ENCODE results near the gene MZT2B.

DNA sequence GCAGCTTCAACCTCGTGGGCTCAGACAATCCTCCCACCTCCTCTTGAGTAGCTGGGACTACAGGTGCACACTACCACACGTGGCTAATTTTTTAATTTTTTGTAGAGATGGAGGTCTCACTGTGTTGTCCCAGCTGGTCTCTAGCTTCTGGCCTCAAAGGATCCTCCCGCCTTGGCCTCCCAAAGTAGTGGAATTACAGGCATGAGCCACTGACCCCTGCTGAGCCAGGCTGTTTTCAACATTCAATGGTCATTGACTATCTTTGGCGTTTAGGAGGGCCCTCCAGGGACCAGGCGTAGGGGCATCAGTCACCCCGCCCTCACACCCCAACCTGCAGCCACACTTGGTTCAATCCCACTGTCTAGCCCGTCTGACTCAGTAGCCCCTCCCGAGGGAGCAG lies 5.2 kb downstream of the MZT2B start:
- TF ChIP-seq, protein P1, sequence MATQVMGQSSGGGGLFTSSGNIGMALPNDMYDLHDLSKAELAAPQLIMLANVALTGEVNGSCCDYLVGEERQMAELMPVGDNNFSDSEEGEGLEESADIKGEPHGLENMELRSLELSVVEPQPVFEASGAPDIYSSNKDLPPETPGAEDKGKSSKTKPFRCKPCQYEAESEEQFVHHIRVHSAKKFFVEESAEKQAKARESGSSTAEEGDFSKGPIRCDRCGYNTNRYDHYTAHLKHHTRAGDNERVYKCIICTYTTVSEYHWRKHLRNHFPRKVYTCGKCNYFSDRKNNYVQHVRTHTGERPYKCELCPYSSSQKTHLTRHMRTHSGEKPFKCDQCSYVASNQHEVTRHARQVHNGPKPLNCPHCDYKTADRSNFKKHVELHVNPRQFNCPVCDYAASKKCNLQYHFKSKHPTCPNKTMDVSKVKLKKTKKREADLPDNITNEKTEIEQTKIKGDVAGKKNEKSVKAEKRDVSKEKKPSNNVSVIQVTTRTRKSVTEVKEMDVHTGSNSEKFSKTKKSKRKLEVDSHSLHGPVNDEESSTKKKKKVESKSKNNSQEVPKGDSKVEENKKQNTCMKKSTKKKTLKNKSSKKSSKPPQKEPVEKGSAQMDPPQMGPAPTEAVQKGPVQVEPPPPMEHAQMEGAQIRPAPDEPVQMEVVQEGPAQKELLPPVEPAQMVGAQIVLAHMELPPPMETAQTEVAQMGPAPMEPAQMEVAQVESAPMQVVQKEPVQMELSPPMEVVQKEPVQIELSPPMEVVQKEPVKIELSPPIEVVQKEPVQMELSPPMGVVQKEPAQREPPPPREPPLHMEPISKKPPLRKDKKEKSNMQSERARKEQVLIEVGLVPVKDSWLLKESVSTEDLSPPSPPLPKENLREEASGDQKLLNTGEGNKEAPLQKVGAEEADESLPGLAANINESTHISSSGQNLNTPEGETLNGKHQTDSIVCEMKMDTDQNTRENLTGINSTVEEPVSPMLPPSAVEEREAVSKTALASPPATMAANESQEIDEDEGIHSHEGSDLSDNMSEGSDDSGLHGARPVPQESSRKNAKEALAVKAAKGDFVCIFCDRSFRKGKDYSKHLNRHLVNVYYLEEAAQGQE (IDR thresholded peaks at IDR 0.05; ENCODE audit: insufficient replicate concordance, low read depth) = no peak
- TF ChIP-seq, protein P2, sequence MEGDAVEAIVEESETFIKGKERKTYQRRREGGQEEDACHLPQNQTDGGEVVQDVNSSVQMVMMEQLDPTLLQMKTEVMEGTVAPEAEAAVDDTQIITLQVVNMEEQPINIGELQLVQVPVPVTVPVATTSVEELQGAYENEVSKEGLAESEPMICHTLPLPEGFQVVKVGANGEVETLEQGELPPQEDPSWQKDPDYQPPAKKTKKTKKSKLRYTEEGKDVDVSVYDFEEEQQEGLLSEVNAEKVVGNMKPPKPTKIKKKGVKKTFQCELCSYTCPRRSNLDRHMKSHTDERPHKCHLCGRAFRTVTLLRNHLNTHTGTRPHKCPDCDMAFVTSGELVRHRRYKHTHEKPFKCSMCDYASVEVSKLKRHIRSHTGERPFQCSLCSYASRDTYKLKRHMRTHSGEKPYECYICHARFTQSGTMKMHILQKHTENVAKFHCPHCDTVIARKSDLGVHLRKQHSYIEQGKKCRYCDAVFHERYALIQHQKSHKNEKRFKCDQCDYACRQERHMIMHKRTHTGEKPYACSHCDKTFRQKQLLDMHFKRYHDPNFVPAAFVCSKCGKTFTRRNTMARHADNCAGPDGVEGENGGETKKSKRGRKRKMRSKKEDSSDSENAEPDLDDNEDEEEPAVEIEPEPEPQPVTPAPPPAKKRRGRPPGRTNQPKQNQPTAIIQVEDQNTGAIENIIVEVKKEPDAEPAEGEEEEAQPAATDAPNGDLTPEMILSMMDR (IDR thresholded peaks at IDR 0.05; ENCODE audit: insufficient read depth, low read length) = no peak
- TF ChIP-seq POLR2AphosphoS5 (IDR thresholded peaks at IDR 0.05; ENCODE audit: low read depth) = no peak
